ENCODE measurements around the gene NEO1.

- TF ChIP-seq, protein P1, sequence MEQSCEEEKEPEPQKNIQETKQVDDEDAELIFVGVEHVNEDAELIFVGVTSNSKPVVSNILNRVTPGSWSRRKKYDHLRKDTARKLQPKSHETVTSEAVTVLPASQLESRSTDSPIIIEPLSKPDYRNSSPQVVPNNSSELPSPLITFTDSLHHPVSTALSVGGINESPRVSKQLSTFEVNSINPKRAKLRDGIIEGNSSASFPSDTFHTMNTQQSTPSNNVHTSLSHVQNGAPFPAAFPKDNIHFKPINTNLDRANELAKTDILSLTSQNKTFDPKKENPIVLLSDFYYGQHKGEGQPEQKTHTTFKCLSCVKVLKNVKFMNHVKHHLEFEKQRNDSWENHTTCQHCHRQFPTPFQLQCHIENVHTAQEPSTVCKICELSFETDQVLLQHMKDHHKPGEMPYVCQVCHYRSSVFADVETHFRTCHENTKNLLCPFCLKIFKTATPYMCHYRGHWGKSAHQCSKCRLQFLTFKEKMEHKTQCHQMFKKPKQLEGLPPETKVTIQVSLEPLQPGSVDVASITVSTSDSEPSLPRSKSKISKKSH (CRISPR knock-in tag; IDR thresholded peaks at IDR 0.05; ENCODE audit: borderline replicate concordance) = no peak
- TF ChIP-seq ZNF652 (CRISPR knock-in tag; IDR thresholded peaks at IDR 0.05; ENCODE audit: borderline replicate concordance, low read depth) = no peak
Observed at GRCh38 chr15:73227433-73228056, 175.3 kb downstream of the NEO1 start.
